D721Med (cell line): ENCODE data around the gene UQCRHL.
"Not testable (repeated sequence)": the region's sequence is repeated elsewhere in the genome, so short reads cannot be mapped to it uniquely, and the experiment has no call there.

Source experiments
- DNase-seq: peaks from one replicate; pipeline ENCODE4 v3.0.0; 2011; ENCODE audit warnings: low spot score; ENCODE audit not compliant: insufficient read length
- FAIRE-seq: peaks from 2 replicates; lab custom pipeline; 2011; peaks lifted over from hg19 to GRCh38; lab: Jason Lieb, UNC
- TF ChIP-seq, protein P1 (sequence below): IDR thresholded peaks from 2 replicates; pipeline ENCODE4 v1.5.1; 2012; ENCODE audit warnings: mild to moderate bottlenecking, control low read depth; ENCODE audit not compliant: insufficient read depth; ENCODE audit errors: missing control alignments

Gene UQCRHL

DNA sequence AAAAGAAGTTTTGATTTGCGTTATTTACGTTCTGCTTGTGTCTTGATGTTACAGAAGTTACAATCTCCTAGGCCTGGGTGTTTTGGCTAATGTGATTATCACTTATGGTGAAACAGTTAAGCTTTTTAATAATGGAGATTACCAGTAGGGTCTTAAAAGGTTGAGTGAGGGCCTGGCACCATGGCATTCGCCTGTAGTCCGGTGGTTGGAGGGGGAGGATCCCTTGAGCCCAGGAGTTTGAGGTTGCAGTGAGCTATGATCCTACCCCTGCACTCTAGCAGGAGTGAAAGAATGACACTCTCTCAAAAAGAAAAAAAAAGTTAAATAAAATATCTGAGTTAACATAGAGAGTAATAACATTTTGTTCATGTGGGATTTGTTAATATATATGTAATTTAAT, 31.3 kb upstream of the UQCRHL start:
- TF ChIP-seq, protein P1, sequence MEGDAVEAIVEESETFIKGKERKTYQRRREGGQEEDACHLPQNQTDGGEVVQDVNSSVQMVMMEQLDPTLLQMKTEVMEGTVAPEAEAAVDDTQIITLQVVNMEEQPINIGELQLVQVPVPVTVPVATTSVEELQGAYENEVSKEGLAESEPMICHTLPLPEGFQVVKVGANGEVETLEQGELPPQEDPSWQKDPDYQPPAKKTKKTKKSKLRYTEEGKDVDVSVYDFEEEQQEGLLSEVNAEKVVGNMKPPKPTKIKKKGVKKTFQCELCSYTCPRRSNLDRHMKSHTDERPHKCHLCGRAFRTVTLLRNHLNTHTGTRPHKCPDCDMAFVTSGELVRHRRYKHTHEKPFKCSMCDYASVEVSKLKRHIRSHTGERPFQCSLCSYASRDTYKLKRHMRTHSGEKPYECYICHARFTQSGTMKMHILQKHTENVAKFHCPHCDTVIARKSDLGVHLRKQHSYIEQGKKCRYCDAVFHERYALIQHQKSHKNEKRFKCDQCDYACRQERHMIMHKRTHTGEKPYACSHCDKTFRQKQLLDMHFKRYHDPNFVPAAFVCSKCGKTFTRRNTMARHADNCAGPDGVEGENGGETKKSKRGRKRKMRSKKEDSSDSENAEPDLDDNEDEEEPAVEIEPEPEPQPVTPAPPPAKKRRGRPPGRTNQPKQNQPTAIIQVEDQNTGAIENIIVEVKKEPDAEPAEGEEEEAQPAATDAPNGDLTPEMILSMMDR: no peak

DNA sequence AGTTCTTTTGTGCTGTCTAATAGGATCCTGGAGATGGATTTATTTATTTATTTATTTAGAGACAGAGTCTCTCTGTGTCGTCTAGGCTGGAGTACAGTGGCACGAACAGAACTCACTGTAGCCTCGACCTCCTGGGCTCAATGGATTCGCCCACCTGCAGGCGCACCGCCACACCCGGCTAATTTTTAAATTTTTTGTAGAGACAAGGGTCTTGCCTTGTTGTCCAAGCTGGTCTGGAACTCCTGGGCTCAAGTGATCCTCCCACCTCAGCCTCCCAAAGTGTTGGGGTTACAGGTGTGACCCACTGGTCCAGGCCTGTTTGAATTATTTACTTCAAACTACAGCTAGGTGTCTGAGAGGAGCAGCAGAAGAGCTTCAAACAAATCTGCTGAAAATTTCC, 30.5 kb upstream of the UQCRHL start:
- DNase-seq (no peak), FAIRE-seq (no peak)
- TF ChIP-seq, protein P1: no peak

More for the DNA sequence above, 31.3 kb upstream of the UQCRHL start:
- FAIRE-seq (no peak), DNase-seq (no peak)

DNA sequence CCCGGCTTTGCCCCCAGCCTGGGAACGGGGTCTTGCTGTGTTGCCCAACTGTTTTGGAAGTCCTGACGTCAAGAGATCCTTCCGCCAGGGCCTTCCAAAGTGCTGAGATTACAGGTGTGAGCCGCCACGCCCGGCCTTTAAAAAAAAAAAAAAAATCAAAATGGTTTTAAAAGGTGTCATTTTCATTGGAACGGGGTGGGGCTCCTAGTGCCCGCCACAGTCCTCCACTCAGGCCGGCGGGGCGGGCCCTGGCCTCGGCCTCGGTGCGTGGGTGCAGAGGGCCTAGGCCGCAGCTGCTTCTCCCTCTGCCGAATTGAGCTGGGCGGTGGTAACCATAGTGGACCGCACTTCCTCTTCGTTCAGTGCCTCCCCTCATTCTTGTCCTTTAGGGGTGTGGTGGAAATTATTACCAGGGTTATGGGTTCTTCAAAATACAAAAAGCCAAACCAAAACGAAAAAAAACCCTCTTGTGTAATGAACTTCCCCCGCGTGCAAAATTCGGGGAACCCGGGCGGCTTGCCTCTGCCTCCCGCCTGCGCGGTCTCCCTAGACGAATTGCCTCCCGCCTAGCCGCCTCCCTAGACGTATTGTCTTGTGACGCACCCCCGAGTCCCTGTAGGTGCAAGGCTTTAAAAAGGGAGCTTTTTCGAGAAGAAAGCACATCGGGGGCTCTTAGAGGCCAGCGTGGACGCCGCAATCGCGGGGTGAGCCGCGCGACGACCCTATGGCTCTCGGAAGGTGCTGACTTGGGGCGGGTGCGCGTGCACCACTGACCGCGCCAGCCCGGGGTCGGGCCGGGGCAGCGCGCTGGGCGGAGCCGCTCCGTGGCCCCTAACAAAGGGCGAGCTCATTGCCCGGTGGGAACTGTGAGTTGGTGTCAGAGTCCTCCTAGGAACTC, 29.6 kb upstream of the UQCRHL start:
- FAIRE-seq (no peak), DNase-seq (no peak)
- TF ChIP-seq, protein P1: no peak

DNA sequence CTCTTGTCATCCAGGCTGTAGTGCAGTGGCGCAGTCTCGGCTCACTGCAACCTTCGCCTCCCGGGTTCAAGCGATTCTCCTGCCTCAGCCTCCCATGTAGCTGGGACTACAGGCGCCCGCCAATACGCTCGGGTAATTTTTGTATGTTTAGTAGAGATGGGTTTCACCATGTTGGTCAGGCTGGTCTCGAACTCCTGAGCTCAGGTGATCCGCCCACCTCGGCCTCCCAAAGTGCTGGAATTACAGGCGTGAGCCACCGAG, 29.0 kb upstream of the UQCRHL start:
- DNase-seq, FAIRE-seq: not testable (repeated sequence)

DNA sequence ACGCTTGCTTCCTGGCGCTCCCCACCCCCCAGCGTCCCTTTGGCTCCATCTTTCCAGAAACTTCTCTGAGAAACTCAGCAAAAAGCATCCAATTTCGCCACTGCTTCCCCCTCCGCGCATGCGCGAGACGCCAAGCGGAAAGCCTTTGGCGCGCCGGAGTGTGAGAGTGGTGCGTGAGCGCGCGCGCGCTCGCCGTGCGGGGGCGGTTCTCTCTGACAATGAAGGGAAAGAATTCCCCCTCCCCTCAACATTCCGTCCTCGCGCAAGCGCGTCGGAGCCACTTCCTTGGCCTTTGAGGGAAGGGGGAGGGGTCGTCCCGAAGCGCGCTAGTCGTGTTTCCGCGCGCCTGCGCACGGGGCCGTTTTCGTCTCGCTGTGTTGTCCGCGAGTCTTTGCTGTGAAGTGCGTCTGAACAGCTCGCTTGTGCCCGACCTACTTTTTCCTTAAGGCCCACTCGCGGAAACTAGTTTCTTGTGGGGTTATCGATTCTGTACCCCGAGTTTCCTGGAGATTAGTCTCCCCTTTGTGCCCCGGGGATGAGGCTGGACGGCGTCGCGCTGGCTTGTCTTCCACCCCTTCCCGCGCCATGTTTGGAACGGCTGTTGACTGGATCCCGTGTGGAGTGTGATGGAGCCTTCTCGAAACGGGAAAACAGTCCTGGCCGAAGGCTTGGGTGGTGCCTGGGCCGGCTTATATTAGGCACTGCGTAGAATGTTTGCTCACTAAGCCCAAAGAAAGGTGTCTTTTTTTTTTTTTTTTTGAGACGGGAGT, 28.5 kb upstream of the UQCRHL start:
- TF ChIP-seq, protein P1: no peak
- DNase-seq (no peak), FAIRE-seq (no peak)

DNA sequence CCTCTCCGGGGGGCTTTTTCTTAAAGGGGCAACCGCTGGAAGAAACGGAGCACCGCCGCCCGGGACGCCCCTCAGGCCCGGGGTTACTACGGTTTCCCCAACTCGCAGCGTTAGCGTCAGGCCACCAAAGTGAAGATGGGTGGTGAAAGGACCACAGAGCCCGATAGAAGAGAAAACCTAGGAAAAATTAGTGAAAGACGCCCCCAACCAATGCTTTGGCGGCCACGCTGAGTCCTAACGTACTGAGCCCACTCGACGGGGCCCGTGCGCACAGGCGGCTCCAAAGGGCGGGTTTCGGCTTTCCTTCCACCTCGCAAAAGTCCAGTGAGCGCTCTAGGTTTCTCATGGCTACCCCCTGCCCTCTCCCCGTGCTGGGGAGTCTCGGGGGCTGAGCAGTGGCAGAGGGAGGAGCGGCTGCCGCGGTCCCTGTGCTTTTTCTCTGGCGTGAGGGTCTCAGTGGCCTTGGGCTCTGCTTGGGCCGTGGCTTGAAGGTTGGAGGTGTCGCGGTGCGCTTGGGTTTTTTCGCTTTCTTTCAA, 27.8 kb upstream of the UQCRHL start:
- DNase-seq: no peak
- FAIRE-seq: no peak
- TF ChIP-seq, protein P1: no peak

DNA sequence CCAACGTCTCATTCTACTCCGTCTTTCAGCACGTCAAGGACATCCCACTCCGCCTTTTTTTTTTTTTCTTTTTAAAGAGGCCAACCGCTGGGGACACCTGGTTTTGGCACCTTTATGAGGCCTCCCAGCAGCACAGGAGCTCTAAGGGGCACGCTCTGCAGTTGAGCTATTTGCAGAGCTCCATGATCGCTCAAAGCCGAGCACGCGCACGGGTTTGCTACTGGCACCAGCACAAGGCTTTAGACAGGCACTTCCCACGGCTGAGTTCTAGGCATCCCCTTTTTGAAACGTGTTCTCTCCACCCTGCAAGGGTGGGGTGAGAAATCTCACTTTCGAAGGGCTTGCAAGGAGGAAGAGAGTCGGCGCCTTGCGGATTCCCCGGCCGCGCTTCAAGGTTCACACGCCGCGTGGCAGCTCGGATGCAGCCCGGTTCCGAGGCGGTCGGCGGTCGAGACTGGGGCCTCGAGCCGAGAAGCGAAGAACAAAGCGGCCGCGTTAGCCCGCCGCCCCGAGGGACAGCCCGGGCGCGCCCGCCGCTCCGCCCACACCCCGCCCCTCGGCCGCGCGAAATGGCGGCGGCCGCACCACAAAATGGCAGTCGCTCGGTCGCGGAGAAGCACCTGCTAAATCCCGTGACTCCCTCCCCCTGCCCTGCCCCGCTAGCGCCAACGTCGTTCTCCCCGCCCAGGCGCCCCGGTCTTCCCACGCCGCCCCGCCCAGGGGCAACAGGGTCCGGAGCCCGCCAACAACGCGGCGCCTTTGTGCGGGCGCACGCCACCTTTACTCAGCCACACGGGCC, 27.2 kb upstream of the UQCRHL start:
- FAIRE-seq: no peak

More for the DNA sequence above, 27.2 kb upstream of the UQCRHL start:
- DNase-seq: no peak
- TF ChIP-seq, protein P1: no peak
